NCI-H510A treated with DMSO at 0.1 percent for 48 hours (cell line): ENCODE measurements around the gene GSTM2.

ENCODE experiments used
- DNase-seq: peaks from one replicate; lab custom pipeline; 2025; lab: John Stamatoyannopoulos, UW

GSTM2 gene

GRCh38 chr1:109629372-109630030 is 38.4 kb upstream of the GSTM2 start:
- no peak for DNase-seq

- no peak for DNase-seq
Measured at GRCh38 chr1:109630081-109630897, 37.6 kb upstream of the GSTM2 start.

GRCh38 chr1:109630898-109631512 is 36.9 kb upstream of the GSTM2 start:
- DNase-seq = no peak

- DNase-seq = no peak
Measured at GRCh38 chr1:109631513-109632505, 36.0 kb upstream of the GSTM2 start.

GRCh38 chr1:109632671-109633346 is 35.0 kb upstream of the GSTM2 start:
- DNase-seq = peak; percentile 76

GRCh38 chr1:109634292-109634691 is 33.6 kb upstream of the GSTM2 start:
- DNase-seq = no peak

- no peak for DNase-seq
Measured at GRCh38 chr1:109634771-109635750, 32.8 kb upstream of the GSTM2 start.

GRCh38 chr1:109635862-109636200 is 32.0 kb upstream of the GSTM2 start:
- DNase-seq = no peak

GRCh38 chr1:109636201-109636952 is 31.5 kb upstream of the GSTM2 start:
- DNase-seq = no peak

- DNase-seq = no peak
Measured at GRCh38 chr1:109637446-109637845, 30.4 kb upstream of the GSTM2 start.

- no peak for DNase-seq
Measured at GRCh38 chr1:109639063-109639840, 28.6 kb upstream of the GSTM2 start.

GRCh38 chr1:109639841-109640184 is 28.0 kb upstream of the GSTM2 start:
- no peak for DNase-seq

GRCh38 chr1:109640285-109640865 is 27.5 kb upstream of the GSTM2 start:
- peak; percentile 31 for DNase-seq

- DNase-seq = no peak
Measured at GRCh38 chr1:109641078-109641740, 26.6 kb upstream of the GSTM2 start.

- DNase-seq = no peak
Measured at GRCh38 chr1:109641861-109642260, 26.0 kb upstream of the GSTM2 start.

- DNase-seq = no peak
Measured at GRCh38 chr1:109642626-109643025, 25.2 kb upstream of the GSTM2 start.

- DNase-seq = peak; percentile 73
Measured at GRCh38 chr1:109643385-109644230, 24.2 kb upstream of the GSTM2 start.
